Epithelial cell of proximal tubule (primary cell): ENCODE results near the gene ANKRD13C. TPM values are rescaled to one million over a fixed set of nuclear protein-coding genes. Genes with fewer than 3 reads are reported as not detected.

Source experiments
- DNase-seq: peaks from one replicate; pipeline ENCODE4 v3.0.0-alpha.2; 2011; ENCODE audit warnings: low read depth
- H3K4me3 ChIP-seq: 2 replicates; pipeline ENCODE4 v1.5.1; 2011; ENCODE audit warnings: low read depth, mild to moderate bottlenecking, low read length
- total RNA-seq: library from RNA; depleted of rRNA; stranded (reverse); fragments of >200 nt; gene quantifications from 2 replicates; pipeline ENCODE4 v1.2.3, GENCODE V29; 2015
- TF ChIP-seq, protein P1 (sequence below): conservative IDR thresholded peaks from 2 replicates; pipeline ENCODE4 v1.5.1; 2012; ENCODE audit warnings: low read depth, mild to moderate bottlenecking, low read length

Gene ANKRD13C
- total RNA-seq, 1 donor from 2014 or later, result 12.7 TPM

DNA sequence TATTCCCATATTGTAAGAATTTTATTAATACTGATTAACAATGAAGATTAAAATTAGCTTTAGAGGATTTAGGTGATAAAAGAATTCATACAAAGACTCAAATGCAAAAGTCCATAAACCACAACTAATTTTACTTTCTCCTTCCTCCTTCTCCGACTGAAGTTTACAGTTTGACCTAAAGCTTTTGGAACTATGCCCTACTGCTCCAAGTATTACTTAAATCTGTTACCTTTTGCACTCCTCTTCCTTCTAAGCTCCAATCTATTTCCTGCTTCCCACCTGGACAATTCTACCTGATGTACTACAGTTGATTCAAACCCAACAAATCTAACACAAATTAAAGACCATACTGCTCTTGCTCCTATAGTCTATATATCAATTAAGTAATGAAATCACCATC lies 36.3 kb downstream of the ANKRD13C start:
- TF ChIP-seq, protein P1, sequence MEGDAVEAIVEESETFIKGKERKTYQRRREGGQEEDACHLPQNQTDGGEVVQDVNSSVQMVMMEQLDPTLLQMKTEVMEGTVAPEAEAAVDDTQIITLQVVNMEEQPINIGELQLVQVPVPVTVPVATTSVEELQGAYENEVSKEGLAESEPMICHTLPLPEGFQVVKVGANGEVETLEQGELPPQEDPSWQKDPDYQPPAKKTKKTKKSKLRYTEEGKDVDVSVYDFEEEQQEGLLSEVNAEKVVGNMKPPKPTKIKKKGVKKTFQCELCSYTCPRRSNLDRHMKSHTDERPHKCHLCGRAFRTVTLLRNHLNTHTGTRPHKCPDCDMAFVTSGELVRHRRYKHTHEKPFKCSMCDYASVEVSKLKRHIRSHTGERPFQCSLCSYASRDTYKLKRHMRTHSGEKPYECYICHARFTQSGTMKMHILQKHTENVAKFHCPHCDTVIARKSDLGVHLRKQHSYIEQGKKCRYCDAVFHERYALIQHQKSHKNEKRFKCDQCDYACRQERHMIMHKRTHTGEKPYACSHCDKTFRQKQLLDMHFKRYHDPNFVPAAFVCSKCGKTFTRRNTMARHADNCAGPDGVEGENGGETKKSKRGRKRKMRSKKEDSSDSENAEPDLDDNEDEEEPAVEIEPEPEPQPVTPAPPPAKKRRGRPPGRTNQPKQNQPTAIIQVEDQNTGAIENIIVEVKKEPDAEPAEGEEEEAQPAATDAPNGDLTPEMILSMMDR, result no peak
- H3K4me3 ChIP-seq, result no peak overlapping the region
- DNase-seq, result no peak

DNA sequence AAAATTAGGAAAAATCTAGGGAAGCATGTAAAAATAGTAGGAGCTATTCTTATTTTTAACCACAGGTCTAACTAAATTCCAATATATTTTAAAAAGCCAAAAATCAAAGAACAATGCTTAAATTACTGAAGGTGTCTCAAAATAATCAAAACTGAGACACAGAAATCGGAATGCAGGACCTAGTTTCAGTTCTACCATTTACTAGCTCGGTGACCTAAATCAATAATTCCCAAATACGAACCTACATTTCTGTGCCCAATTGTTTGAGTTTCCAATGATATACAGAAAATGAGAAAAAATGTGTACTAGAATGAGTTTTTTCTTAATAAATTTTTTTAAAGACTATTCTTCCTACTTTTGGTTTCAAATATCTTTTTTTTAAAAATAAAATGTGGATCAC lies 37.4 kb downstream of the ANKRD13C start:
- DNase-seq, result no peak
- TF ChIP-seq, protein P1, result no peak

DNA sequence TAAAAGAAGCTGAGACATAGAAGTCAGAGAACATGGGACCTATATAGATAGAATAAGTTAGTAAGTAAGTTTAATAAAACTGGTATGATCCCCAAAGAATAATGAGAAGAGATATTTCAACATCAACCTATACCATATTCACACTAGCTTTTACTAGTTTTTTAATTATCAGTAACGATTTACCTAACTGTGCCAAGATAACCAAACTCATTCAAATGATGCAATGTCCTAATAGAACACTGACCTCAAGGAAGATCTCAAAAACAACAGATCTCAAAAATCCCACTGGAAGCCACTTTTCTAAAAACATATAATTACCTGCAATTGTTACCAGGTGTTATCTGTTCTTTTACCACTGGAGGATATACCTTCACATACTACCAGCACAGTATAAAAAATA lies 38.7 kb downstream of the ANKRD13C start:
- TF ChIP-seq, protein P1, result no peak
- no peak for DNase-seq
- no peak overlapping the region for H3K4me3 ChIP-seq

More for the DNA sequence above, 37.4 kb downstream of the ANKRD13C start:
- H3K4me3 ChIP-seq, result no peak overlapping the region

DNA sequence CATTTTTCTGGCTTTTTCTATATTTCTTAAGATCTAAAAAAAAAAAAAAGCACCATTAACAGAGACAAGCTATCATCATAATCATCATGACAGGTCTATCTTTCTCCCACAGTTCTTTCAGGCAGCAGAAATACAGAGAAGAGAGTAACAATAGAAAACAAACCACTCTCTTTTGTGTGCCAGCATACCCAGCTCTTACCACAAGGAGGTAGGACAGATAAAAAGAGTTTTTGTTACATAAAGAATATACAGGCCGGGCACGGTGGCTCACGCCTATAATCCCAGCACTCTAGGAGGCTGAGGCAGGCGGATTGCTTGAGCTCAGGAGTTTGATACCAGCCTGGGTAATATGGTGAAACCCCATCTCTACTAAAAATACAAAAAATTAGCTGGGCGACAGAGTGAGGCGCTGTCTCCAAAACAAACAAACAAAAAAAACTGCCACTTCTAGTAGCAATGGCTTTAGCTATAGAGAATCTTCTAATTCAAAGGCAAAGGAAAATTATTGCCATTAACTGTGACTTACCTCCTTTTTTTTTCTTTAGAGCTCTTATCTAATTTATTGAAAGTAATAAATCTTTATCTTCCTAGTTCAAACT lies 39.7 kb downstream of the ANKRD13C start:
- H3K4me3 ChIP-seq, result no peak overlapping the region
- TF ChIP-seq, protein P1, result peak; percentile 9
- no peak for DNase-seq

DNA sequence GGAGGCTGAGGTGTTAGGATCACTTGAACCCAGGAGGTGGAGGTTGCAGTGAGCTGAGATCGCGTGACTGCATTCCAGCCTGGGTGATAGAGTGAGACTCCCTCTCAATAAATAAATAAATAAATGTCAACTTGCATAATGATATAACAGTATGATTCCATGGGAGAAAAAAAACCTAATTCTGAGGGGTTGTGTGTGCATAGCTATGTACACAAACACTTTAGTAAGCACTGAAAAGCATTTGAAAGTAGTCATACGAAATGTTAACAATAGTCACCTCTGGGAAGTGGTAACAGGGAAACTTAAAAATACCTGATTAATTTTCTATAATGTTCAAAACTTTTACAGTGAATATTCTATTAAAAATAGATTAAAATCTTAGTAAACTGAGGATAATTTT lies 43.2 kb downstream of the ANKRD13C start:
- H3K4me3 ChIP-seq, result no peak overlapping the region
- no peak for DNase-seq
- TF ChIP-seq, protein P1, result no peak

DNA sequence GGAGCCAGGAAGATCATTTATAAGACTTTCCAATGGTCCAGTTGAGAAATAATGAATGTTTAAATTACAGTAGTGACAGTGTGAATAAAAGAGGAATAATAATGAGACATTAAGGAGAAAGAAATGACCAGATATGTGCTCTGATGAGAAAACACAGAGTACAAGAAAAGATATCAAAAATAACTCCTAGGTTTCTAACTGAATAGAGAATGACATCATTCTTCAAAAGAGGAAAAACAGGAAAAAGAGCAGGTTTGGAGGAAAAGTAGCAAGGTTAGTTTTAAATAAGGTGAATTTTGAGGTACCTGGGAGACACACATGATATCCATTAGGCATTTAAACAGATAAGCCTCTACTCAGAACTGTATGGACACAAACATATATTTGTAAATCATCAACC lies 55.0 kb downstream of the ANKRD13C start:
- TF ChIP-seq, protein P1, result no peak
- no peak overlapping the region for H3K4me3 ChIP-seq
- no peak for DNase-seq

DNA sequence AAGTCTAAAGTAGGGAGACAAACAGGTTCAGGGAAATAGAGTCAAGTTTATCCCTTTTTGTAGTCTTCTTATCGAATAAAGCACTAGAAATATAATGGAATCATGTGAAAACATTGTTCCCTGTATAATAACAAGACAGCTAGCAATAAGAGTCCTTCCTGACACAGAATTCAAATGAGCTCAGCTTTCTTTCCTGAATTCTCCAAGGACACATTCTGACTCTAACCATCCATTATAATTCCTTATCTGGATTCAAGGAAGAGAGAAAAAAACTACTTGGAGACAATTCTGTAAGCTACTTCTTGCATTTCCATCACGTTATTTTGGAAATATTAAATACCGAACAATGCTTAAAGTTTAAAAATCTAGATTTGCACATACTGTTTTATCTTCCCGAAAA lies 58.8 kb downstream of the ANKRD13C start:
- no peak for DNase-seq
- TF ChIP-seq, protein P1, result no peak
- H3K4me3 ChIP-seq, result no peak overlapping the region
